H9 (cell line): ENCODE data around the gene P3H3. TPM values are rescaled to one million over a fixed set of nuclear protein-coding genes. Genes with fewer than 3 reads are reported as not detected.
A peak's percentile ranks its signal among the peaks of the same experiment; 100 is the strongest.

Experiments
- DNase-seq: peaks from one replicate; pipeline ENCODE4 v3.0.0-alpha.2; 2017
- H2AFZ ChIP-seq: one replicate; pipeline ENCODE4 v1.6.1; 2013; ENCODE audit warnings: mild to moderate bottlenecking, low read length, control low read depth, moderate library complexity
- H2AK5ac ChIP-seq: 2 replicates; pipeline ENCODE4 v1.6.1; 2013; ENCODE audit warnings: low read length, control low read depth, mixed read lengths; ENCODE audit not compliant: insufficient read length
- H2BK120ac ChIP-seq: one replicate; pipeline ENCODE4 v1.6.1; 2013; ENCODE audit warnings: low read depth, mild to moderate bottlenecking, low read length, control low read depth, inconsistent platforms; ENCODE audit not compliant: poor library complexity, severe bottlenecking
- H2BK12ac ChIP-seq: 2 replicates; pipeline ENCODE4 v1.6.1; 2013; ENCODE audit warnings: low read length, control low read depth, mixed read lengths, low read depth; ENCODE audit not compliant: insufficient read length
- H2BK15ac ChIP-seq: 2 replicates; pipeline ENCODE4 v1.6.1; 2013; ENCODE audit warnings: low read depth, low read length, control low read depth
- H2BK20ac ChIP-seq: one replicate; pipeline ENCODE4 v1.6.1; 2013; ENCODE audit warnings: low read depth, mild to moderate bottlenecking, low read length, control low read depth, inconsistent platforms; ENCODE audit not compliant: poor library complexity, severe bottlenecking
- H2BK5ac ChIP-seq: 2 replicates; pipeline ENCODE4 v1.6.1; 2013; ENCODE audit warnings: low read length, control low read depth, mixed read lengths; ENCODE audit not compliant: insufficient read length
- H3K14ac ChIP-seq: 2 replicates; pipeline ENCODE4 v1.6.1; 2013; ENCODE audit warnings: low read length, control low read depth; ENCODE audit not compliant: insufficient read depth
- H3K18ac ChIP-seq: 2 replicates; pipeline ENCODE4 v1.6.1; 2013; ENCODE audit warnings: low read depth, mild to moderate bottlenecking, mixed read lengths, low read length, control low read depth; ENCODE audit not compliant: insufficient read length
- H3K23ac ChIP-seq: 2 replicates; pipeline ENCODE4 v1.6.1; 2013; ENCODE audit warnings: low read length, control low read depth, mixed read lengths, low read depth; ENCODE audit not compliant: insufficient read length
- H3K23me2 ChIP-seq: 2 replicates; pipeline ENCODE4 v1.6.1; 2013; ENCODE audit warnings: low read depth, mild to moderate bottlenecking, mixed read lengths, low read length, control low read depth; ENCODE audit not compliant: insufficient read length, poor library complexity, severe bottlenecking
- H3K27ac ChIP-seq: 2 replicates; pipeline ENCODE4 v1.5.1; 2013; ENCODE audit warnings: low read length, control low read depth, mixed read lengths, low read depth; ENCODE audit not compliant: insufficient read length
- H3K27me3 ChIP-seq: 2 replicates; pipeline ENCODE4 v1.6.1; 2013; ENCODE audit warnings: low read length, control low read depth, inconsistent platforms; ENCODE audit not compliant: insufficient read depth
- H3K4ac ChIP-seq: 2 replicates; pipeline ENCODE4 v1.6.1; 2013; ENCODE audit warnings: low read depth, mild to moderate bottlenecking, control low read depth, inconsistent platforms, low read length, moderate library complexity
- H3K4me1 ChIP-seq: 2 replicates; pipeline ENCODE4 v1.6.1; 2013; ENCODE audit warnings: low read length, control low read depth, inconsistent platforms; ENCODE audit not compliant: insufficient read depth
- H3K4me2 ChIP-seq: 2 replicates; pipeline ENCODE4 v1.6.1; 2013; ENCODE audit warnings: low read length, control low read depth, mixed read lengths; ENCODE audit not compliant: insufficient read length, insufficient read depth
- H3K56ac ChIP-seq: 2 replicates; pipeline ENCODE4 v1.6.1; 2013; ENCODE audit warnings: low read depth, mild to moderate bottlenecking, mixed read lengths, low read length, control low read depth; ENCODE audit not compliant: insufficient read length
- H3K79me1 ChIP-seq: 2 replicates; pipeline ENCODE4 v1.6.1; 2013; ENCODE audit warnings: low read depth, mild to moderate bottlenecking, moderate library complexity, low read length, control low read depth, inconsistent platforms; ENCODE audit not compliant: insufficient read depth, poor library complexity, severe bottlenecking
- H3K79me2 ChIP-seq: 2 replicates; pipeline ENCODE4 v1.6.1; 2013; ENCODE audit warnings: low read length, control low read depth, inconsistent platforms; ENCODE audit not compliant: insufficient read depth
- H3K9ac ChIP-seq: 2 replicates; pipeline ENCODE4 v1.6.1; 2013; ENCODE audit warnings: low read length, control low read depth, mixed read lengths; ENCODE audit not compliant: insufficient read length; ENCODE audit errors: extremely low read depth
- H3K9me3 ChIP-seq: one replicate; pipeline ENCODE4 v1.6.1; 2013; ENCODE audit warnings: low read depth, low read length, inconsistent platforms; ENCODE audit not compliant: control insufficient read depth
- H3T11ph ChIP-seq: one replicate; pipeline ENCODE4 v1.6.1; 2013; ENCODE audit warnings: mild to moderate bottlenecking, low read length, control low read depth, inconsistent platforms
- H4K20me1 ChIP-seq: one replicate; pipeline ENCODE4 v1.6.1; 2013; ENCODE audit not compliant: control insufficient read depth, insufficient read length, insufficient read depth
- H4K5ac ChIP-seq: 2 replicates; pipeline ENCODE4 v1.6.1; 2013; ENCODE audit warnings: low read depth, mild to moderate bottlenecking, mixed read lengths, low read length, control low read depth; ENCODE audit not compliant: insufficient read length
- H4K8ac ChIP-seq: replicated peaks from 2 replicates; pipeline ENCODE4 v1.6.1; 2013; ENCODE audit warnings: low read length, control low read depth, mixed read lengths, low read depth; ENCODE audit not compliant: insufficient read length
- H4K91ac ChIP-seq: 2 replicates; pipeline ENCODE4 v1.6.1; 2013; ENCODE audit warnings: low read depth, mild to moderate bottlenecking, moderate library complexity, mixed read lengths, low read length, control low read depth; ENCODE audit not compliant: insufficient read length
- H3K27ac Mint-ChIP-seq, 3 experiments: 2 replicates in 2 of 3; 3 replicates in 1 of 3; pipeline ENCODE4 v1.8.0; 2020 to 2021; ENCODE audit warnings: mixed read lengths in 3 of 3, mild to moderate bottlenecking in 1 of 3, moderate library complexity in 1 of 3
- H3K27me3 Mint-ChIP-seq: 2 replicates; pipeline ENCODE4 v1.8.0; 2021; ENCODE audit warnings: low read depth, mild to moderate bottlenecking, moderate library complexity, mixed read lengths
- H3K36me3 Mint-ChIP-seq, 3 experiments: 2 replicates in 2 of 3; 3 replicates in 1 of 3; pipeline ENCODE4 v1.8.0; 2020 to 2021; ENCODE audit warnings: low read depth in 3 of 3, mixed read lengths in 3 of 3; ENCODE audit not compliant: insufficient read depth in 1 of 3
- H3K4me1 Mint-ChIP-seq, 2 experiments: 2 replicates each; pipeline ENCODE4 v1.8.0; 2020; ENCODE audit warnings: mixed read lengths in 2 of 2
- H3K4me3 Mint-ChIP-seq, 2 experiments: 2 replicates in 1 of 2; 3 replicates in 1 of 2; pipeline ENCODE4 v1.8.0; 2020 to 2021; ENCODE audit warnings: mild to moderate bottlenecking in 2 of 2, mixed read lengths in 2 of 2, moderate library complexity in 1 of 2
- H3K9me3 Mint-ChIP-seq, 2 experiments: 2 replicates in 1 of 2; 3 replicates in 1 of 2; pipeline ENCODE4 v1.8.0; 2020; ENCODE audit warnings: mild to moderate bottlenecking in 2 of 2, mixed read lengths in 2 of 2, moderate library complexity in 1 of 2
- WGBS: extraction: QIAGEN DNeasy Blood & Tissue Kit; methylation state at CpG from one replicate; pipeline ENCODE4 v1.1.7; 2013; ENCODE audit warnings: missing lambda C conversion rate, low lambda C conversion rate, mixed read lengths; ENCODE audit not compliant: insufficient read length; ENCODE audit errors: extremely low coverage; 5-methylcytosine and 5-hydroxymethylcytosine counted together
- total RNA-seq: library from RNA; stranded (reverse); gene quantifications from 2 replicates; pipeline ENCODE4 v1.2.1, GENCODE V29; 2021
- TF ChIP-seq, protein P1 (sequence below): fragments of 200-600 bp; sonication (generic); conservative IDR thresholded peaks from 3 replicates; pipeline ENCODE4 v1.8.0; 2021; ENCODE audit warnings: antibody characterized with exemption, mild to moderate bottlenecking

P3H3 gene
- total RNA-seq, 1 experiment from 2014 or later, result 55.0 TPM

DNA sequence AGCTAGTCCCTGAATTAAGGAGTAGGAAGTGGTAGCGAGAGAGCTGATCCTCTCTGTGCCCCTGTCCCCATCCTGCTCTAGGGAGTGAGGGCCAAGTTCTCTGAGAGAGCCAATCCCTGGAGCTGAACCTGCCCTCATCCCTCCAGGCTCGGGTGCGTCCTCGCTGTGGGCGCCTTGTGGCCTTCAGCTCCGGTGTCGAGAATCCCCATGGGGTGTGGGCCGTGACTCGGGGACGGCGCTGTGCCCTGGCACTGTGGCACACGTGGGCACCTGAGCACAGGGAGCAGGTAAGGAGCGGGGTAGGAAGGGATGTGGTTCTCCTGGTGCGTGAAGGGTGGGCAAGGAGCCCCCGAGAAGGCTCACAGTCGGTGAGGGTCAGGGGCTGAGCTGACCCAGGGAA lies 10.6 kb downstream of the P3H3 start:
- no peak overlapping the region for H4K5ac ChIP-seq
- TF ChIP-seq, protein P1, sequence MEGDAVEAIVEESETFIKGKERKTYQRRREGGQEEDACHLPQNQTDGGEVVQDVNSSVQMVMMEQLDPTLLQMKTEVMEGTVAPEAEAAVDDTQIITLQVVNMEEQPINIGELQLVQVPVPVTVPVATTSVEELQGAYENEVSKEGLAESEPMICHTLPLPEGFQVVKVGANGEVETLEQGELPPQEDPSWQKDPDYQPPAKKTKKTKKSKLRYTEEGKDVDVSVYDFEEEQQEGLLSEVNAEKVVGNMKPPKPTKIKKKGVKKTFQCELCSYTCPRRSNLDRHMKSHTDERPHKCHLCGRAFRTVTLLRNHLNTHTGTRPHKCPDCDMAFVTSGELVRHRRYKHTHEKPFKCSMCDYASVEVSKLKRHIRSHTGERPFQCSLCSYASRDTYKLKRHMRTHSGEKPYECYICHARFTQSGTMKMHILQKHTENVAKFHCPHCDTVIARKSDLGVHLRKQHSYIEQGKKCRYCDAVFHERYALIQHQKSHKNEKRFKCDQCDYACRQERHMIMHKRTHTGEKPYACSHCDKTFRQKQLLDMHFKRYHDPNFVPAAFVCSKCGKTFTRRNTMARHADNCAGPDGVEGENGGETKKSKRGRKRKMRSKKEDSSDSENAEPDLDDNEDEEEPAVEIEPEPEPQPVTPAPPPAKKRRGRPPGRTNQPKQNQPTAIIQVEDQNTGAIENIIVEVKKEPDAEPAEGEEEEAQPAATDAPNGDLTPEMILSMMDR, result no peak
- H3K4me3 Mint-ChIP-seq, result no peak overlapping the region
- H3K4me1 Mint-ChIP-seq, result peaks cover 4 to 28% of the 10 kb centered on the region in 2 experiments; a peak in 3 of 4 replicates
- H3K27me3 Mint-ChIP-seq, result no peaks in the 10 kb centered on the region
- H3K4ac ChIP-seq, result no peak overlapping the region
- no peaks in the 10 kb centered on the region for H3K23me2 ChIP-seq
- H3K4me2 ChIP-seq, result no peak overlapping the region
- H2BK15ac ChIP-seq, result no peak overlapping the region
- H4K20me1 ChIP-seq, result no peaks in the 10 kb centered on the region
- H2AFZ ChIP-seq, result no peak overlapping the region
- H3K14ac ChIP-seq, result no peak overlapping the region
- no peak overlapping the region for H4K91ac ChIP-seq
- H3K4me1 ChIP-seq, result no peaks in the 10 kb centered on the region
- no peak for DNase-seq
- no peak overlapping the region for H2BK5ac ChIP-seq
- no peak overlapping the region for H2BK12ac ChIP-seq
- no peak overlapping the region for H3K56ac ChIP-seq
- no peak overlapping the region for H3K23ac ChIP-seq
- no peak overlapping the region for H3K27ac ChIP-seq
- H3K36me3 Mint-ChIP-seq, result peaks cover 30 to 72% (median 71%) of the 10 kb centered on the region in 3 experiments; a peak in 6 of 7 replicates
- no peaks in the 10 kb centered on the region for H3K9me3 ChIP-seq
- no peak overlapping the region for H2BK120ac ChIP-seq
- no peak overlapping the region for H2AK5ac ChIP-seq
- WGBS, result no CpG with 5 or more reads among the region's 16 CpGs
- no peaks in the 10 kb centered on the region for H3K79me1 ChIP-seq
- no peak overlapping the region for H2BK20ac ChIP-seq
- peak overlapping the region in 1 of 3 experiments; percentile 92; a peak in 2 of 7 replicates for H3K27ac Mint-ChIP-seq
- H3K79me2 ChIP-seq, result no peaks in the 10 kb centered on the region
- H4K8ac ChIP-seq, result no peak overlapping the region
- no peak overlapping the region for H3T11ph ChIP-seq
- H3K9ac ChIP-seq, result no peak overlapping the region
- no peak overlapping the region for H3K18ac ChIP-seq
- no peaks in the 10 kb centered on the region for H3K27me3 ChIP-seq
- no peaks in the 10 kb centered on the region; a peak in 1 of 5 replicates for H3K9me3 Mint-ChIP-seq
